SK-N-SH treated with all-trans-retinoic acid at 6 μM for 48 hours (cell line): Measurements from ENCODE around the gene UBE2Q1.

Source experiments
- ATAC-seq: fragments of 200-7000 bp; cut with Tn5 transposase; 3 replicates; pipeline ENCODE4 v1.9.1; 2020; ENCODE audit warnings: mild to moderate bottlenecking, moderate library complexity
- BACH2 ChIP-seq: fragments of 250-450 bp; sonication (Bioruptor Pico); IDR thresholded peaks from 2 replicates; pipeline ENCODE4 v1.9.0; 2021; ENCODE audit warnings: mild to moderate bottlenecking, borderline replicate concordance
- CREB5 ChIP-seq: fragments of 250-450 bp; sonication (Bioruptor Pico); IDR thresholded peaks from 2 replicates; pipeline ENCODE4 v1.5.1; 2020; ENCODE audit warnings: low read depth, mild to moderate bottlenecking, moderate library complexity
- CSDC2 ChIP-seq: fragments of 250-450 bp; sonication (Bioruptor Pico); IDR thresholded peaks from 2 replicates; pipeline ENCODE4 v1.5.0; 2020; ENCODE audit warnings: mild to moderate bottlenecking, moderate library complexity
- ESRRG ChIP-seq: fragments of 250-450 bp; sonication (Bioruptor Pico); IDR thresholded peaks from 2 replicates; pipeline ENCODE4 v1.6.1; 2021; ENCODE audit warnings: mild to moderate bottlenecking
- GLIS3 ChIP-seq: fragments of 250-450 bp; sonication (Bioruptor Pico); IDR thresholded peaks from 2 replicates; pipeline ENCODE4 v1.5.0; 2020; ENCODE audit warnings: mild to moderate bottlenecking, moderate library complexity
- ISL1 ChIP-seq: fragments of 250-450 bp; sonication (Bioruptor Pico); IDR thresholded peaks from 2 replicates; pipeline ENCODE4 v2.1.2; 2022; ENCODE audit warnings: mild to moderate bottlenecking, moderate library complexity
- OSR1 ChIP-seq: fragments of 250-450 bp; sonication (Bioruptor Pico); IDR thresholded peaks from 2 replicates; pipeline ENCODE4 v1.8.0; 2022; ENCODE audit warnings: moderate library complexity, mild to moderate bottlenecking, inconsistent platforms
- POU6F1 ChIP-seq: fragments of 250-450 bp; sonication (Bioruptor Pico); IDR thresholded peaks from 2 replicates; pipeline ENCODE4 v1.8.0; 2021; ENCODE audit warnings: low read depth, mild to moderate bottlenecking, moderate library complexity, borderline replicate concordance
- RARB ChIP-seq: fragments of 250-450 bp; sonication (Bioruptor Pico); IDR thresholded peaks from 2 replicates; pipeline ENCODE4 v1.8.0; 2021; ENCODE audit warnings: mild to moderate bottlenecking, moderate library complexity
- SNAI2 ChIP-seq: fragments of 250-450 bp; sonication (Bioruptor Pico); IDR thresholded peaks from 2 replicates; pipeline ENCODE4 v1.5.0; 2020; ENCODE audit warnings: mild to moderate bottlenecking, moderate library complexity
- TCF4 ChIP-seq: fragments of 250-450 bp; sonication (Bioruptor Pico); IDR thresholded peaks from 2 replicates; pipeline ENCODE4 v1.8.0; 2021; ENCODE audit warnings: mild to moderate bottlenecking, moderate library complexity, borderline replicate concordance
- TOX ChIP-seq: fragments of 250-450 bp; sonication (Bioruptor Pico); IDR thresholded peaks from 2 replicates; pipeline ENCODE4 v1.8.0; 2021; ENCODE audit warnings: mild to moderate bottlenecking, moderate library complexity, borderline replicate concordance
- TSHZ2 ChIP-seq: fragments of 250-450 bp; sonication (Bioruptor Pico); IDR thresholded peaks from 2 replicates; pipeline ENCODE4 v1.5.0; 2020; ENCODE audit warnings: mild to moderate bottlenecking, moderate library complexity
- ZFP3 ChIP-seq: fragments of 250-450 bp; sonication (Bioruptor Pico); IDR thresholded peaks from 2 replicates; pipeline ENCODE4 v1.5.0; 2020; ENCODE audit warnings: mild to moderate bottlenecking, moderate library complexity
- ZFP30 ChIP-seq: fragments of 450-650 bp; formaldehyde crosslinking; IDR thresholded peaks from 2 replicates; pipeline ENCODE4 v1.5.0; 2022; ENCODE audit warnings: mild to moderate bottlenecking, moderate library complexity
- ZNF565 ChIP-seq: fragments of 450-650 bp; formaldehyde crosslinking; conservative IDR thresholded peaks from 2 replicates; pipeline ENCODE4 v1.5.0; 2020; ENCODE audit warnings: low read depth, mild to moderate bottlenecking, moderate library complexity
- ZNF70 ChIP-seq: fragments of 450-650 bp; formaldehyde crosslinking; IDR thresholded peaks from 2 replicates; pipeline ENCODE4 v1.5.0; 2020; ENCODE audit warnings: mild to moderate bottlenecking, moderate library complexity
- ZNF8 ChIP-seq: fragments of 450-650 bp; formaldehyde crosslinking; IDR thresholded peaks from 2 replicates; pipeline ENCODE4 v1.5.0; 2020; ENCODE audit warnings: mild to moderate bottlenecking, moderate library complexity

The UBE2Q1 gene

DNA sequence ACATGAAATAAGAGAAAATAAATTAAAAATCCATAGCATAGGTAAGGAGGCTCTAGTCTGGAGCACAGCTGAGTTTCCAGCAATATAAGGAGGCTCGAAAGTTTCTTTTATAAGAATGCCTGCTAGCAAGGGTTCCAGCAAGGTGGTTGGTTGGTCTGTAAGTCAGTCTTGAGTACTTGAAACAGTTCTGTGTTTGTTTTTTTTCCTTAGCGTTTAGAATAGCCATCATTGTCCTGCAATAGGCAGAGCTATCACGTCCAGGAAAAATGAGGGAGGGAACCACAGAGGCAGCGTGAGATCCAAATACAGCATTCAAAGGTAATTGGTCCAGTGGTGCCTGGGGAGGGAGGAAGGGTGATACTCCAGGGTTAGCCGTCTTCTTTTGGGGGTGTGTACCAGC lies 8.4 kb downstream of the UBE2Q1 start (continued):
- no peak for TF ChIP-seq TSHZ2 (CRISPR knock-in tag)
- no peak for TF ChIP-seq OSR1
- TF ChIP-seq CSDC2 (CRISPR knock-in tag): no peak

GRCh38 chr1:154549202-154549770 lies 9.2 kb downstream of the UBE2Q1 start:
- no peak for TF ChIP-seq ESRRG (CRISPR knock-in tag)
- no peak for TF ChIP-seq RARB (CRISPR knock-in tag)
- TF ChIP-seq, all 23 proteins: peak for 0
- ATAC-seq: no peak

GRCh38 chr1:154548028-154548427 lies 10.4 kb downstream of the UBE2Q1 start:
- ATAC-seq: no peak
- TF ChIP-seq ZFP3 (CRISPR knock-in tag) (no peak), ESRRG (CRISPR knock-in tag) (no peak), GLIS3 (CRISPR knock-in tag) (no peak), ZNF70 (CRISPR knock-in tag) (no peak), TCF4 (CRISPR knock-in tag) (no peak), SNAI2 (no peak), ZFP30 (no peak), BACH2 (CRISPR knock-in tag) (no peak), ZNF8 (CRISPR knock-in tag) (no peak), TSHZ2 (CRISPR knock-in tag) (no peak), OSR1 (no peak), TOX (CRISPR knock-in tag) (no peak), ISL1 (no peak), CREB5 (CRISPR knock-in tag) (no peak)

- no peak for TF ChIP-seq ZNF565 (CRISPR knock-in tag)
- no peak for TF ChIP-seq BACH2 (CRISPR knock-in tag)
- ATAC-seq: no peak
These were observed 11.2 kb downstream of the UBE2Q1 start for GRCh38 chr1:154547105-154547732.

DNA sequence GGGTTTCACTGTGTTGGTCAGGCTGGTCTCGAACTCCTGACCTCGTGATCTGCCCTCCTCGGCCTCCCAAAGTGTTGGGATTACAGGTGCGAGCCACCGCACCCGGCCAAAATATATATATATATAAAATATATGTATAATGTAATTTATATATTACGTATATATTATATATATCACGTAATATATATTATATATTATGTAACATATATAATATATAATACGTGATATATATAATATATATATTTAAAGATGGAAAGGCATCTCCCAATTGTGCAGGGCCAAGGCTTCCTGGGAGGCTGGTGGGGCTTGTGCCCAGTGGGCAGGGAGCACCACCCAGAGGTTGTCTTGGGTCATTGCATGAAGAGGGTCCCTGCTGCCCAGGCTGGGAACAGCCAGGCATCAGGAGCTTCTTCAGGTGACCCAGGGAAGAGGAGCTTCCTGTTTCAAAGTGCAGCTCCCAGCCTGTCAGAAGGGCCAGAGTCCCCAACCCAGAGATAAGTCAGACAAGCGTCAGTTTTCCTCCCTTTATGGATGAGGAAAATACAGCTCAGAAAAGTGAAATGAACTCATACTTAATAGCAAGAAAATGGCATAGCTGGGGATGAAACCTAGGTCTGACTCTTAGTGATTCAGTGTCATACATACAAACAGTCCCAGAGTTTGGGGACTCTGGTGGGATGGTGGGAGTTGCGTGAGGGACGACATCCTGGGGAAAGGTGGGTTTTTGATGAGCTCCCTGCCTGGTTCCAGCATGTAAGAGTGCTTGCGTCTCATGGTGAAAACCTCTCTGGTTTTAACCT lies 12.0 kb downstream of the UBE2Q1 start:
- ATAC-seq: peak; percentile 95
- TF ChIP-seq OSR1 (no peak), BACH2 (CRISPR knock-in tag) (no peak), ZNF70 (CRISPR knock-in tag) (no peak), TOX (CRISPR knock-in tag) (no peak), CSDC2 (CRISPR knock-in tag) (no peak), ISL1 (no peak), POU6F1 (CRISPR knock-in tag) (no peak), SNAI2 (no peak), ZFP3 (CRISPR knock-in tag) (no peak), ESRRG (CRISPR knock-in tag) (no peak), TSHZ2 (CRISPR knock-in tag) (no peak), ZNF565 (CRISPR knock-in tag) (no peak)
